A549 (cell line): Measurements from ENCODE around the gene PRKG1. TPM values are rescaled to one million over a fixed set of nuclear protein-coding genes. Genes with fewer than 3 reads are reported as not detected.
"Not testable (repeated sequence)": the region's sequence is repeated elsewhere in the genome, so short reads cannot be mapped to it uniquely, and the experiment has no call there.

ENCODE experiments used
- ATAC-seq, 2 experiments: fragments of 200-7000 bp in 1 of 2; fragments of >200 bp in 1 of 2; cut with Nextera tagmentation in 1 of 2; cut with Tn5 transposase in 1 of 2; 3 replicates each; pipeline versions ENCODE4 v1.8.0 to v1.9.1; 2018 to 2020; ENCODE audit warnings: mild to moderate bottlenecking in 1 of 2, moderate library complexity in 1 of 2
- CTCF ChIA-PET: fragments of 300-600 bp; sonication (Branson Sonifier 250); formaldehyde crosslinking; extraction: SDS; loops from one replicate; lab custom pipeline; 2021; ENCODE audit warnings: antibody characterized with exemption, inconsistent platforms; lab: Yijun Ruan, JAX
- POLR2A ChIA-PET: fragments of 350-600 bp; formaldehyde crosslinking; extraction: SDS; loops from one replicate; lab custom pipeline; 2021; ENCODE audit warnings: antibody characterized with exemption, inconsistent platforms; lab: Yijun Ruan, JAX
- DNase-seq, 2 experiments: peaks; one replicate each; pipeline versions ENCODE4 v3.0.0 to v3.0.0-alpha.2; 2011 to 2016; ENCODE audit warnings: low read depth in 1 of 2, low spot score in 1 of 2
- FAIRE-seq: peaks from 2 replicates; lab custom pipeline; 2011; peaks lifted over from hg19 to GRCh38; lab: Jason Lieb, UNC
- H3K27ac ChIP-seq, 2 experiments: fragments of >200 bp; sonication (Bioruptor Twin); formaldehyde crosslinking; 3 replicates each; pipeline ENCODE4 v1.5.1; 2016 to 2017
- H3K4me1 ChIP-seq: fragments of >200 bp; sonication (Bioruptor Twin); formaldehyde crosslinking; 3 replicates; pipeline ENCODE4 v1.6.1; 2016
- H3K4me2 ChIP-seq: fragments of >200 bp; sonication (Bioruptor Twin); formaldehyde crosslinking; 3 replicates; pipeline ENCODE4 v1.6.1; 2016
- H3K4me3 ChIP-seq: fragments of >200 bp; sonication (Bioruptor Twin); formaldehyde crosslinking; 3 replicates; pipeline ENCODE4 v1.5.1; 2016
- H3K9me3 ChIP-seq: fragments of >200 bp; sonication (Bioruptor Twin); formaldehyde crosslinking; 3 replicates; pipeline ENCODE4 v1.6.1; 2016
- BHLHE40 ChIP-seq: IDR thresholded peaks from 2 replicates; pipeline ENCODE4 v1.6.1; 2012; ENCODE audit warnings: low read depth, low read length, inconsistent platforms
- CBX2 ChIP-seq: fragments of 200-600 bp; sonication (generic); IDR thresholded peaks from 2 replicates; pipeline ENCODE4 v1.6.1; 2016; ENCODE audit warnings: low read depth, mild to moderate bottlenecking, borderline replicate concordance
- CHD4 ChIP-seq: fragments of 200-600 bp; sonication (generic); IDR thresholded peaks from 2 replicates; pipeline ENCODE4 v1.6.1; 2016; ENCODE audit warnings: antibody characterized with exemption, mild to moderate bottlenecking, borderline replicate concordance
- EP300 ChIP-seq, 2 experiments: fragments of >200 bp; sonication (Bioruptor Twin); formaldehyde crosslinking; IDR thresholded peaks; 2 replicates in 1 of 2; 3 replicates in 1 of 2; pipeline ENCODE4 v1.6.1; 2016 to 2017
- FOXS1 ChIP-seq: fragments of 250-450 bp; sonication (Bioruptor Pico); IDR thresholded peaks from 2 replicates; pipeline ENCODE4 v1.5.0; 2020; ENCODE audit warnings: mild to moderate bottlenecking, moderate library complexity
- GATA3 ChIP-seq: IDR thresholded peaks from 2 replicates; pipeline ENCODE4 v1.6.1; 2012; ENCODE audit warnings: borderline replicate concordance
- HEYL ChIP-seq: fragments of 250-450 bp; sonication (Bioruptor Pico); IDR thresholded peaks from 2 replicates; pipeline ENCODE4 v1.8.0; 2021; ENCODE audit warnings: mild to moderate bottlenecking, moderate library complexity
- HOXA7 ChIP-seq: fragments of 250-450 bp; sonication (Bioruptor Pico); IDR thresholded peaks from 2 replicates; pipeline ENCODE4 v1.5.0; 2020; ENCODE audit warnings: mild to moderate bottlenecking, moderate library complexity
- HOXB13 ChIP-seq: fragments of 250-450 bp; sonication (Bioruptor Pico); IDR thresholded peaks from 2 replicates; pipeline ENCODE4 v1.5.0; 2020; ENCODE audit warnings: low read depth, mild to moderate bottlenecking, moderate library complexity
- NR3C1 ChIP-seq: fragments of >200 bp; sonication (Bioruptor Twin); formaldehyde crosslinking; IDR thresholded peaks from 3 replicates; pipeline ENCODE4 v1.6.1; 2017
- POLR2A ChIP-seq: IDR thresholded peaks from 2 replicates; pipeline ENCODE4 v1.6.1; 2012; ENCODE audit warnings: mild to moderate bottlenecking, low read length
- RARB ChIP-seq: fragments of 250-450 bp; sonication (Bioruptor Pico); IDR thresholded peaks from 2 replicates; pipeline ENCODE4 v1.8.0; 2021; ENCODE audit warnings: mild to moderate bottlenecking, moderate library complexity
- SMC3 ChIP-seq: fragments of >200 bp; sonication (Bioruptor Twin); formaldehyde crosslinking; IDR thresholded peaks from 3 replicates; pipeline ENCODE4 v1.6.1; 2018; ENCODE audit warnings: inconsistent platforms
- ZFP36 ChIP-seq: fragments of 450-650 bp; IDR thresholded peaks from 2 replicates; pipeline ENCODE4 v1.6.1; 2014; ENCODE audit warnings: borderline replicate concordance; ENCODE audit not compliant: partially characterized antibody
- ZNF302 ChIP-seq: fragments of 250-450 bp; sonication (Bioruptor Pico); IDR thresholded peaks from 2 replicates; pipeline ENCODE4 v1.9.0; 2021; ENCODE audit warnings: inconsistent platforms, mild to moderate bottlenecking, moderate library complexity
- ZSCAN20 ChIP-seq: fragments of 250-450 bp; sonication (Bioruptor Pico); IDR thresholded peaks from 2 replicates; pipeline ENCODE4 v1.8.0; 2022; ENCODE audit warnings: mild to moderate bottlenecking, moderate library complexity
- WGBS: methylation state at CpG from one replicate; pipeline ENCODE4 v1.1.6; 2017; ENCODE audit errors: missing lambda C conversion rate; 5-methylcytosine and 5-hydroxymethylcytosine counted together
- polyA plus RNA-seq, 4 experiments: library from polyadenylated mRNA; depleted of rRNA in 3 of 4; stranded (reverse); fragments of >200 nt; fragmentation: RNase III in 1 of 4; extraction: RNeasy Plus Mini Kit Qiagen cat#74134 plus additional on column Dnase treatment in 1 of 4; gene quantifications; 2 replicates in 3 of 4; 3 replicates in 1 of 4; pipeline ENCODE4 v1.2.3, GENCODE V29; 2011 to 2017
- TF ChIP-seq, protein P1 (sequence below): fragments of 200-600 bp; sonication (generic); IDR thresholded peaks from 2 replicates; pipeline ENCODE4 v1.6.1; 2016; ENCODE audit warnings: antibody characterized with exemption, mild to moderate bottlenecking, moderate library complexity
- TF ChIP-seq, protein P2 (sequence below): IDR thresholded peaks from 2 replicates; pipeline ENCODE4 v1.6.1; 2012
- TF ChIP-seq, protein P3 (sequence below): fragments of >200 bp; sonication (Bioruptor Twin); formaldehyde crosslinking; IDR thresholded peaks from 2 replicates; pipeline ENCODE4 v1.6.1; 2016

The PRKG1 gene
- polyA plus RNA-seq, 2 of the 4 experiments (the other 2 are of a cell fraction), result not detected

DNA sequence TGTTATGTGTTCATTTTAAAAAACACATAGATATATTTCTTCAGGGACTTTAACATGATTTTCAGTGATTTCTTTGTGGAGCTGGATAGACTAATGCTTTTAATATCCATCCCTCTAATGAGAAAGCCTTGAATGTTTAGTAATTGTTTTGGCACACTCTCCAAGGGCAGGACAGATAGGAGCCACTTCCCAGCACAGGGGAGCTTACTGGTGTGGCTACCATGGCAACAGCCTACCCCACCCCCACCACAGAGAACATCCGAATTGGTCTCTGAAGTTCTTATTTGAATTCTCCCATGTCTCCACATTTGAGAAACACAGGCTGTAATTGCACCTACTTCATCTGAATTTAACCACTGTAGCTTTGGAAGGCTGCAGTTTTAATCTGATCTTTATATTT, 87.7 kb downstream of the PRKG1 start:
- FAIRE-seq (no peak), DNase-seq (no peak)
- ChIA-PET POLR2A (no interaction called here), CTCF (no interaction called here)
- 0% methylated on average over 1 of the region's 1 CpG for WGBS
- Histone ChIP-seq H3K4me2 (no peak overlapping the region), H3K27ac (no peak overlapping the region), H3K4me3 (no peak overlapping the region), H3K4me1 (no peaks in the 10 kb centered on the region)
- TF ChIP-seq, protein P1, sequence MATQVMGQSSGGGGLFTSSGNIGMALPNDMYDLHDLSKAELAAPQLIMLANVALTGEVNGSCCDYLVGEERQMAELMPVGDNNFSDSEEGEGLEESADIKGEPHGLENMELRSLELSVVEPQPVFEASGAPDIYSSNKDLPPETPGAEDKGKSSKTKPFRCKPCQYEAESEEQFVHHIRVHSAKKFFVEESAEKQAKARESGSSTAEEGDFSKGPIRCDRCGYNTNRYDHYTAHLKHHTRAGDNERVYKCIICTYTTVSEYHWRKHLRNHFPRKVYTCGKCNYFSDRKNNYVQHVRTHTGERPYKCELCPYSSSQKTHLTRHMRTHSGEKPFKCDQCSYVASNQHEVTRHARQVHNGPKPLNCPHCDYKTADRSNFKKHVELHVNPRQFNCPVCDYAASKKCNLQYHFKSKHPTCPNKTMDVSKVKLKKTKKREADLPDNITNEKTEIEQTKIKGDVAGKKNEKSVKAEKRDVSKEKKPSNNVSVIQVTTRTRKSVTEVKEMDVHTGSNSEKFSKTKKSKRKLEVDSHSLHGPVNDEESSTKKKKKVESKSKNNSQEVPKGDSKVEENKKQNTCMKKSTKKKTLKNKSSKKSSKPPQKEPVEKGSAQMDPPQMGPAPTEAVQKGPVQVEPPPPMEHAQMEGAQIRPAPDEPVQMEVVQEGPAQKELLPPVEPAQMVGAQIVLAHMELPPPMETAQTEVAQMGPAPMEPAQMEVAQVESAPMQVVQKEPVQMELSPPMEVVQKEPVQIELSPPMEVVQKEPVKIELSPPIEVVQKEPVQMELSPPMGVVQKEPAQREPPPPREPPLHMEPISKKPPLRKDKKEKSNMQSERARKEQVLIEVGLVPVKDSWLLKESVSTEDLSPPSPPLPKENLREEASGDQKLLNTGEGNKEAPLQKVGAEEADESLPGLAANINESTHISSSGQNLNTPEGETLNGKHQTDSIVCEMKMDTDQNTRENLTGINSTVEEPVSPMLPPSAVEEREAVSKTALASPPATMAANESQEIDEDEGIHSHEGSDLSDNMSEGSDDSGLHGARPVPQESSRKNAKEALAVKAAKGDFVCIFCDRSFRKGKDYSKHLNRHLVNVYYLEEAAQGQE, result no peak
- TF ChIP-seq POLR2A (no peak), HOXB13 (CRISPR knock-in tag) (no peak), NR3C1 (no peak), ZFP36 (no peak), EP300 (IDR thresholded peaks at IDR 0.05) (no peak), RARB (CRISPR knock-in tag) (no peak), ZNF302 (CRISPR knock-in tag) (no peak)
- TF ChIP-seq, protein P2, sequence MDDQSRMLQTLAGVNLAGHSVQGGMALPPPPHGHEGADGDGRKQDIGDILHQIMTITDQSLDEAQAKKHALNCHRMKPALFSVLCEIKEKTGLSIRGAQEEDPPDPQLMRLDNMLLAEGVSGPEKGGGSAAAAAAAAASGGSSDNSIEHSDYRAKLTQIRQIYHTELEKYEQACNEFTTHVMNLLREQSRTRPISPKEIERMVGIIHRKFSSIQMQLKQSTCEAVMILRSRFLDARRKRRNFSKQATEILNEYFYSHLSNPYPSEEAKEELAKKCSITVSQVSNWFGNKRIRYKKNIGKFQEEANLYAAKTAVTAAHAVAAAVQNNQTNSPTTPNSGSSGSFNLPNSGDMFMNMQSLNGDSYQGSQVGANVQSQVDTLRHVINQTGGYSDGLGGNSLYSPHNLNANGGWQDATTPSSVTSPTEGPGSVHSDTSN, result no peak
- TF ChIP-seq, all 56 proteins: peak for 0
- no peak for ATAC-seq
- H3K9me3 ChIP-seq, result no peaks in the 10 kb centered on the region

DNA sequence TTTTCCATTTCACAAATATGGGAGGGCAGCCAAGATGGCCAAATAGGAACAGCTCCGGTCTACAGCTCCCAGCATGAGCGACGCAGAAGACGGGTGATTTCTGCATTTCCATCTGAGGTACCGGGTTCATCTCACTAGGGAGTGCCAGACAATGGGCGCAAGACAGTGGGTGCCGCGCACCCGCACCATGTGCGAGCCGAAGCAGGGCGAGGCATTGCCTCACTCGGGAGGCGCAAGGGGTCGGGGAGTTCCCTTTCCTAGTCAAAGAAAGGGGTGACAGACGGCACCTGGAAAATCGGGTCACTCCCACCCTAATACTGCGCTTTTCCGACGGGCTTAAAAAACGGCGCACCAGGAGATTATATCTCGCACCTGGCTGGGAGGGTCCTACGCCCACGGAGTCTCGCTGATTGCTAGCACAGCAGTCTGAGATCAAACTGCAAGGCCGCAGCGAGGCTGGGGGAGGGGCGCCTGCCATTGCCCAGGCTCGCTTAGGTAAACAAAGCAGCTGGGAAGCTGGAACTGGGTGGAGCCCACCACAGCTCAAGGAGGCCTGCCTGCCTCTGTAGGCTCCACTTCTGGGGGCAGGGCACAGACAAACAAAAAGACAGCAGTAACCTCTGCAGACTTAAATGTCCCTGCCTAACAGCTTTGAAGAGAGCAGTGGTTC, 89.2 kb downstream of the PRKG1 start:
- H3K4me3 ChIP-seq, POLR2A ChIA-PET, H3K9me3 ChIP-seq, ATAC-seq, CTCF ChIA-PET, H3K4me1 ChIP-seq, FAIRE-seq, DNase-seq, H3K4me2 ChIP-seq, H3K27ac ChIP-seq: not testable (repeated sequence)
- 70% methylated on average over 24 of the region's 30 CpGs for WGBS

DNA sequence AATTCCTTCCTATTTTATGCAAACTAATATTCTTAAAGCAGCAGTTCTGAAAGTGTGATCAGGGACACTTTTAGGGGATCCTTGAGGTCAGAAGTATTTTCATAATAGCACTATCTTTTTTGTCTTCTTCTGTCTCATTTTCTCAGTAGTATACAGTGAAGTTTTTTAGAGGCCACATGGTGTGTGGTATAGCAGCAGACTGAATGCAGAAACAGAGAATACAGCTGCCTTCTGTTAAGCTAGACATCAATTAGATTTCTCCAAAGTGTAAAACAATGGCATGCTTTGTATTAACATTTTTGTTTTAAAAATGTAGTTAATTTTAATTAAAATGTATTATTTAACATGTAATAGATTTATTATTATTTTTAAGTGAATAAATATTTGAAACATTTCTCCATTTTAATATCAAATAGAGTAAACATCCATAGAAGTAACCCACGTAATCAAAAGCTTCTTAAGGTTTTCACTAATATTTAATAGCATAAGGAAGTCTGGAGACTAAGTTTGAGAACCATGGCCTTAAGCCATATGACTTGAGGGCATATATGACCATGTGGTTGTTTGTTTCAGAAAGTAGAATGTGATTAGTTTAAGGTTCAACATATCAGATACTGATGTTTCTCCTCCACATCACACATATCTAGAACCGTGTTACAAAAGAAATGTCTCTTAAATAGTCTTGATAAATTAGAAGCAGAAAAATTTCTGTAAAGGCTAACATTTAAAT, 94.0 kb downstream of the PRKG1 start:
- Histone ChIP-seq H3K4me2 (no peak overlapping the region), H3K4me1 (no peaks in the 10 kb centered on the region), H3K9me3 (no peaks in the 10 kb centered on the region), H3K27ac (no peak overlapping the region), H3K4me3 (no peak overlapping the region)
- ATAC-seq (no peak), DNase-seq (no peak), FAIRE-seq (no peak)
- WGBS, result 0% methylated on average over 2 of the region's 2 CpGs
- ChIA-PET CTCF (no interaction called here), POLR2A (no interaction called here)
- TF ChIP-seq, protein P3, sequence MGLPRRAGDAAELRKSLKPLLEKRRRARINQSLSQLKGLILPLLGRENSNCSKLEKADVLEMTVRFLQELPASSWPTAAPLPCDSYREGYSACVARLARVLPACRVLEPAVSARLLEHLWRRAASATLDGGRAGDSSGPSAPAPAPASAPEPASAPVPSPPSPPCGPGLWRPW, result no peak
- no peak for TF ChIP-seq SMC3
- TF ChIP-seq HEYL (CRISPR knock-in tag), result no peak
- TF ChIP-seq ZSCAN20 (CRISPR knock-in tag), result no peak
- TF ChIP-seq CHD4, result no peak
- no peak for TF ChIP-seq RARB (CRISPR knock-in tag)
- no peak for TF ChIP-seq NR3C1
- TF ChIP-seq GATA3, result no peak
- TF ChIP-seq HOXA7 (CRISPR knock-in tag), result no peak
- TF ChIP-seq EP300 (IDR thresholded peaks at IDR 0.05), result no peak
- no peak for TF ChIP-seq FOXS1 (CRISPR knock-in tag)
- TF ChIP-seq ZFP36, result no peak
- no peak for TF ChIP-seq BHLHE40
- TF ChIP-seq CBX2, result no peak
